Fibroblast of skin of back (primary cell): ENCODE measurements around the gene ZC3H4.
A peak's percentile ranks its signal among the peaks of the same experiment; 100 is the strongest.
"Not testable (repeated sequence)": the region's sequence is repeated elsewhere in the genome, so short reads cannot be mapped to it uniquely, and the experiment has no call there.

Experiments used
- DNase-seq: peaks from one replicate; pipeline ENCODE4 v3.0.0-alpha.2; 2013

Gene ZC3H4

DNA sequence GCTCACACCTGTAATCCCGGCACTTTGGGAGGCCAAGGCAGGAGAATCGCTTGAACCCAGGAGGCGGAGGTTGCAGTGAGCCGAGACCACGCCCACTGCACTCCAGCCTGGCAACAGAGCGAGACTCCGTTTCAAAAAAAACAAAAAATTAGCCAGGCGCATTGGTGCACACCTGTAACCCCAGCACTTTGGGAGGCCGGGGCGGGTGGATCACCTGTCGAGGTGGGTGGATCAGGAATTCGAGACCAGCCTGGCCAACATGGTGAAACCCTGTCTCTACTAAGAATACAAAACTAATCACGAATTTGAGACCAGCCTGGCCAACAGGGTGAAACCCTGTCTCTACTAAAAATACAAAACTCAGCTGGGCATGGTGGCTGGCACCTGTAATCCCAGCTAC lies 35.2 kb downstream of the ZC3H4 start:
- DNase-seq, result not testable (repeated sequence)

- DNase-seq, result no peak
Observed at GRCh38 chr19:47075941-47076340, 37.6 kb downstream of the ZC3H4 start.

- no peak for DNase-seq
Observed at GRCh38 chr19:47075179-47075810, 38.3 kb downstream of the ZC3H4 start.

- no peak for DNase-seq
Observed at GRCh38 chr19:47074621-47075020, 39.0 kb downstream of the ZC3H4 start.

DNA sequence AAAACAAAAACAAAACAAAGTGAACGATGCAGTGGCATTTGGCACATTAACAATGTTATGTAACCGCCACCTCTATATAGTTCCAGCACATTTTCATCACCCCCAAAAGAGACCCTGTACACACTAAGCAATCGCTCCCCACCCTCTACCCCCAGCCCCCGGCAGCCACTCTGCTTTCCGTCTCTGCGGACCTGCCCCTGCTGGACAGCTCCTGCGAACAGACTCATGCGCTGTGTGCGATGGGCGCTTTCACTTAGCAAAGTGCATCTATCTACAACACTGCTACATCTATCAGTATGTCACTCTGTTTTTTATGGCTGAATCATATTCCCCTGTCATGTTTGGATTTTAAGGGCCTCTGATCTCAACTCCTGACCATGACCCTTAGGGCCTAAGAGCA lies 40.0 kb downstream of the ZC3H4 start:
- DNase-seq, result no peak

DNA sequence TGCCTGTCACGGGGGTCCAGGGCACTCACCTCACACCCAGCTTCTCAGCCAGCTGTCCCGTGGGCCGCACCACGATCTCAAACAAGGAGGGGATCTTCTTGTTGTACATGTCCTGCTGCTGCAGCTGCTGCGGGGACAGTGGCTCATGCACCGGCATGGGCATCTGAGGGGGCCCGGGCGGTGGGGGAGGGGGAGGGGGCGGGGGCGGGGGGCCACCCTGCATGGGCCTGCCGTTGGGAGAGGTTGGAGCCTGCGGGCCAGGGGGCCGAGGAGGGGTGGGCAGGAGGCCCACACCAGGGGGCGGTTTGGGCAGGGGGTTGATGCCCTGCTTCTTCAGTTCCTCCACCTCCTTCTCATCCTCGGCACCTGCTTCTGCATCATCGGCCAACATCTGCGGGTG lies 41.3 kb downstream of the ZC3H4 start:
- DNase-seq, result no peak

DNA sequence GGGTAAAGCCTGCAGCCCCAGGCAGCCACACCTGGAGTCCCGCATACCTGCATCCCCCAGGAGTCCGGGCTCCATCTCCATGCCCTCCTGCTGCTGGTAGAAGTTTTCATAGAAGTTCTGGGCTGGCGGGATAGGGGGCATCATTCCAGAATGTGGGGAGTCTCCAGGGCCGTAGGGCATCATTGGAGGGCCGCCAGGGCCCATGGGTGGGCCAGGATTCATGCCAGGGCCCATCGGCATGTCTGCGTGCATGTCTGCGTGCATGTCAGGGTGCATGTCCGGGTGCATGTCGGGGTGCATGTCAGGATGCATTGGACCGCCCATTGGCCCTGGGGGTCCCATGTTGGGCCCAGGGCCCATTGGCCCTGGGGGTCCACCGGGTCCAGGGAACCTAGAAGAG lies 41.8 kb downstream of the ZC3H4 start:
- DNase-seq, result no peak

GRCh38 chr19:47070756-47071155 lies 42.8 kb downstream of the ZC3H4 start:
- no peak for DNase-seq

GRCh38 chr19:47069795-47070194 lies 43.8 kb downstream of the ZC3H4 start:
- DNase-seq, result no peak

DNA sequence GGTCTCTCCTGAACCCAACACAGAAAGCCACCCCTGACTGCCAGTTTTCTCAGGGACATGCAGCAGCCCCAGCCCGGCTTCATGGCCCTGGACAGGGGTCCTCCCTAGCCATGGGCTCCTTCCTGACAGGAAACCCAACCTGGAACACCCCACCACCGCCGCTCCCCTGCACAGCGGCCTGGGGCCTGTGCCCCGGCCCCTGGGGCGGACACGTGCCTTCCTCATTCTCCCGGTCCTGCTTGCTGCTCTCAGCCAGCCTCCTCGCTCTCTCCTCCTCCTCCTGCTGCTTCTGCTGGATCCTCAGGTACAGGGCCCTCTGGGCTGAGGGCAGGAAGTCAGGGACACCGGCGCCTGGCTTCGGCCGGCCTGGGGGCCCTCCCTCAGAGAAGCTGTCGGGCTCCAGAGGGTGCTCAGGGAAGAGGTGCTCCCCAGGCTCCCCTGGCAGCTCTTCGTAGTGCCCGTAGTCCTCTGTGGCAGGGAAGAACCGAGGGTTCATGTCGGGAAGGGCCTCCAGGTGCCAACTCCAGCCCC lies 44.6 kb downstream of the ZC3H4 start:
- no peak for DNase-seq

DNA sequence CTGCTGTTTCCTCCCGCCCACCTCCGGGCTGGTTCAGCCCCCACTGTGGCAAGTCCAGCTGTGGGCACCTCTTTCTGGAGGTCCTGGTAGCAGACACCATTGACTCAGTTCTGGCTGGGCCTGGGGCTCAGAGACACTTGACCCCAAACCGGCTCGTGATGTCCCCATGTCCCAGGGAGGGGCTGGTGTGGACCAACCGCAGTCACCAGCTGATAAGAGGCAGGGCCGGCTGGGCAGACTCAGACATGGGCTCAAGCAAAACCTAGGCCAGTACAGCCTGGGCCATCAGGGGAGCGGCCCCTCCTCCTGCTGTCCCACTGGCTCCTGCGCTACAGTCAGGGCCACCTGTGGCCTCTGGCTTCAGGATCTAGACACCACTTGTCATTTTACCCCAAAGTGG lies 45.3 kb downstream of the ZC3H4 start:
- DNase-seq, result no peak

GRCh38 chr19:47067215-47067847 lies 46.2 kb downstream of the ZC3H4 start:
- DNase-seq, result no peak

- no peak for DNase-seq
Observed at GRCh38 chr19:47066376-47067214, 47.0 kb downstream of the ZC3H4 start.

DNA sequence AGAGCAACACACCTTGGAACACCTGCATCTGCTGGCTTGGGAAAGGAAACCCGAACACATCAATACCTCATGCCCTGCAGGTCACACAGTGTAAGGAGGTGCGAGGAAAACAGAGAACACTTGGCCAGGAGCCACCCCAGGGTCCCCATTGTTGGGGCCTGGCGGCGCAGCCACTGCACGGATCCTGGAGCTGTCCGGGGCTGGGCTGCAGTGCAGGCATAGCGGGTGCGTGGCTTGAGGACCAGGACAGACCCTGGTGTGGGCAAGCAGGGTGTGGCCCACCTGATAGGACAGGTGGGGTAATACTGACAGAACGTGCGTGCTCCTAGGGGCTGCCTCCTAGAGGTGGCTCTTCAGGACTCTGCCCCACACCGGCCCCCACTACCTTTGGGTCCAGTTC lies 48.3 kb downstream of the ZC3H4 start:
- DNase-seq, result no peak

GRCh38 chr19:47063874-47064273 lies 49.7 kb downstream of the ZC3H4 start:
- DNase-seq, result no peak

GRCh38 chr19:47058621-47059022 lies 55.0 kb downstream of the ZC3H4 start:
- DNase-seq, result no peak

- DNase-seq, result peak; percentile 17
Observed at GRCh38 chr19:47057328-47057727, 56.2 kb downstream of the ZC3H4 start.

- no peak for DNase-seq
Observed at GRCh38 chr19:47056411-47056810, 57.2 kb downstream of the ZC3H4 start.

GRCh38 chr19:47050562-47050961 lies 63.0 kb downstream of the ZC3H4 start:
- not testable (repeated sequence) for DNase-seq

DNA sequence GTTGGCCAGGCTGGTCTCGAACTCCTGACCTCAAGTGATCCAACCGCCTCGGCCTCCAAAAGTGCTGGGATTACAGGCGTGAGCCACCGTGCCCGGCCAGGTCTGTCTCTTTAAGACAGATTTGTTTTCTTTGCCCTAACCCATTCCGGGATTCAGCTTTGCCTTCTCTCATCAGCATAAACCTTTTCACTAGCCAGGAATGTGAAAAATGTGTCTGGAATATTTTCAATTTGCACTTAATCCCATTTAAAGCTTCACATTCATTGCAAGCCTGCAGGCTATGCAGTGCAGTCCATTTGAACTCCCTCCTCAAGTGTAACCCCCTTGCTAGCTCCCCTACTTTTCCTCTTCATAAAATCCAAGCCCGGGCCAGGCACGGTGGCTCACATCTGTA lies 64.3 kb downstream of the ZC3H4 start:
- peak; percentile 89 for DNase-seq

DNA sequence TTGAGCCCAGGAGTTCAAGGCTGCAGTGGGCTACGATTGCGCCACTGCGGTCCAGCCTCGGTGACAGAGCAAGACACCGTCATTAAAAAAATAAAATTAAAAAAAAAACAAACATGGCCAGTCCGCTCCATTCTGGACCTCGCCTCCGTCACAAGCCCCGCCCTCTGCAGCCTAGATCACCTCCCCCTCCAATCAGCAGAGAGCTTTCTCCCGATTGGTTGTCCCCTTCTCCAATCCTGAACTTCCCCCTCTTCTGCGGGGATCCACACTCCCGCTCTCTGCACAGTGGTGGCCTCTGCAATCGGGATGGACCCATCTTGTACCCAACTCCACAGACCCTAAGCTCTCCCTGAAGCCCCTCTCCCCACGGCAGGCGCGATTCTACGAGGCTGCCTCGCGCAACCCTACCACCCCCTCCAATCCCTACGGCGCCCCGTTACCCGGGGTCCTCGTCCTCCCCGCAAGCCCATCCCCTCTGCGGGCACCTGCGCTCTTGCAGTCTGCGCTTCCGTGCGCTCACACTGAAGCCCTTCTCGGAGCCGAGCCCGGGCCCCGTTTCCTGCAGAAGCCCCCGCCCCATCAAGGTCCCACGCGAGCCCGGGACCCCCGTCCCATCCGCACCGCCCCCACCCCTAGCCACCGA lies 65.7 kb downstream of the ZC3H4 start:
- DNase-seq, result peak; percentile 92

DNA sequence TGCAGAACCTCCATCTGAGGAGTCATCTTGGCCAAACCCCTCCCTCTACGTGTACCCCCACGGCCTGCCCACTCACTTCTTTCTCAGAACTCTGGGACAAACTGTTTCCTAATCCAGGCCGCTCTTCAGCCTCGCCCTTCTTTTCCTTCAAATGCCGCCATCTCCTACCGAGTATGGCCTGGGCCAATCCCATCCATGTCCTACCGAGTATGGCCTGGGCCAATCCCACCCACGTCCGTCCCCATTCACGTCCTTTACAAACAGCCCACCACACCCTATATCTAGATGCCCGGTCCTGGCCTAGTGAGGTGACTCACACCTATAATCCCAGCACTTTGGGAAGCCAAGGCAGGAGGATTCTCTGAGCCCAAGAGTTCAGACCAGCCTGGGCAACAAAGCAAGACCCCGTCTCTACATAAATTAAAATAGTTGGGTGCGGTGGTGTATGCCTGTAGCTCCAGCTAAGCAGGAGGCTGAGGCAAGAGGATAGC lies 66.3 kb downstream of the ZC3H4 start:
- no peak for DNase-seq
